Adipocyte (in vitro differentiated cells): ENCODE data around the gene THSD7B.
"Not testable (repeated sequence)": the region's sequence is repeated elsewhere in the genome, so short reads cannot be mapped to it uniquely, and the experiment has no call there.

ENCODE experiments used
- DNase-seq: peaks from one replicate; pipeline ENCODE4 v3.0.0-alpha.2; 2015; ENCODE audit warnings: low read depth
- H3K27me3 ChIP-seq: replicated peaks from 2 replicates; pipeline ENCODE4 v1.7.0; 2013; ENCODE audit warnings: mild to moderate bottlenecking, low read length, moderate library complexity; ENCODE audit not compliant: control insufficient read depth, insufficient read depth
- H3K36me3 ChIP-seq: 2 replicates; pipeline ENCODE4 v1.7.0; 2013; ENCODE audit warnings: low read length, mild to moderate bottlenecking, moderate library complexity; ENCODE audit not compliant: control insufficient read depth, insufficient read depth, severe bottlenecking
- H3K4me1 ChIP-seq: 2 replicates; pipeline ENCODE4 v1.7.0; 2013; ENCODE audit warnings: mild to moderate bottlenecking, low read length, moderate library complexity; ENCODE audit not compliant: control insufficient read depth, insufficient read depth
- H3K4me3 ChIP-seq: 2 replicates; pipeline ENCODE4 v1.7.0; 2013; ENCODE audit warnings: mild to moderate bottlenecking, low read length, moderate library complexity
- H3K9ac ChIP-seq: 2 replicates; pipeline ENCODE4 v1.7.0; 2013; ENCODE audit warnings: mild to moderate bottlenecking, low read length, moderate library complexity
- H3K9me3 ChIP-seq: 2 replicates; pipeline ENCODE4 v1.7.0; 2013; ENCODE audit warnings: mild to moderate bottlenecking, low read length, moderate library complexity; ENCODE audit not compliant: control insufficient read depth

Gene THSD7B

GRCh38 chr2:137696916-137697315 lies 931.6 kb downstream of the THSD7B start:
- Histone ChIP-seq H3K4me1 (no peaks in the 10 kb centered on the region), H3K4me3 (no peak overlapping the region), H3K9me3 (peaks cover 4% of the 10 kb centered on the region), H3K9ac (no peak overlapping the region), H3K36me3 (no peaks in the 10 kb centered on the region), H3K27me3 (no peaks in the 10 kb centered on the region)
- no peak for DNase-seq

GRCh38 chr2:137700250-137700649 lies 934.9 kb downstream of the THSD7B start:
- H3K9me3 ChIP-seq, H3K9ac ChIP-seq, H3K4me3 ChIP-seq, DNase-seq, H3K4me1 ChIP-seq, H3K36me3 ChIP-seq, H3K27me3 ChIP-seq: not testable (repeated sequence)

GRCh38 chr2:137700681-137701080 lies 935.3 kb downstream of the THSD7B start:
- no peak overlapping the region for H3K4me3 ChIP-seq
- no peaks in the 10 kb centered on the region for H3K4me1 ChIP-seq
- H3K9me3 ChIP-seq = peaks cover 5% of the 10 kb centered on the region
- no peak overlapping the region for H3K9ac ChIP-seq
- H3K27me3 ChIP-seq = no peaks in the 10 kb centered on the region
- DNase-seq = no peak
- H3K36me3 ChIP-seq = no peaks in the 10 kb centered on the region

GRCh38 chr2:137705296-137705695 lies 940.0 kb downstream of the THSD7B start:
- Histone ChIP-seq H3K4me3 (no peak overlapping the region), H3K4me1 (no peaks in the 10 kb centered on the region), H3K9me3 (peaks cover 5% of the 10 kb centered on the region), H3K9ac (no peak overlapping the region), H3K27me3 (no peaks in the 10 kb centered on the region), H3K36me3 (no peaks in the 10 kb centered on the region)
- DNase-seq = no peak

GRCh38 chr2:137706786-137707613 lies 941.7 kb downstream of the THSD7B start:
- H3K27me3 ChIP-seq = no peaks in the 10 kb centered on the region
- H3K4me1 ChIP-seq = no peaks in the 10 kb centered on the region
- no peak overlapping the region for H3K4me3 ChIP-seq
- no peak overlapping the region for H3K9ac ChIP-seq
- H3K9me3 ChIP-seq = peaks cover 13% of the 10 kb centered on the region
- no peaks in the 10 kb centered on the region for H3K36me3 ChIP-seq
- no peak for DNase-seq

GRCh38 chr2:137708311-137708710 lies 943.0 kb downstream of the THSD7B start:
- H3K9me3 ChIP-seq = peaks cover 16% of the 10 kb centered on the region
- H3K4me1 ChIP-seq = no peaks in the 10 kb centered on the region
- H3K4me3 ChIP-seq = no peak overlapping the region
- H3K9ac ChIP-seq = no peak overlapping the region
- no peak for DNase-seq
- no peaks in the 10 kb centered on the region for H3K36me3 ChIP-seq
- H3K27me3 ChIP-seq = no peaks in the 10 kb centered on the region

- Histone ChIP-seq H3K36me3 (no peaks in the 10 kb centered on the region), H3K9ac (no peak overlapping the region), H3K4me3 (no peak overlapping the region), H3K9me3 (peaks cover 20% of the 10 kb centered on the region), H3K27me3 (no peaks in the 10 kb centered on the region), H3K4me1 (no peaks in the 10 kb centered on the region)
- no peak for DNase-seq
These were observed 950.4 kb downstream of the THSD7B start for GRCh38 chr2:137715731-137716191.

GRCh38 chr2:137718786-137719185 lies 953.4 kb downstream of the THSD7B start:
- H3K9ac ChIP-seq = no peak overlapping the region
- H3K36me3 ChIP-seq = no peaks in the 10 kb centered on the region
- no peaks in the 10 kb centered on the region for H3K27me3 ChIP-seq

GRCh38 chr2:137721733-137722132 lies 956.4 kb downstream of the THSD7B start:
- Histone ChIP-seq H3K4me3 (no peak overlapping the region), H3K9me3 (peaks cover 6% of the 10 kb centered on the region), H3K9ac (no peak overlapping the region), H3K4me1 (no peaks in the 10 kb centered on the region), H3K36me3 (no peaks in the 10 kb centered on the region), H3K27me3 (no peaks in the 10 kb centered on the region)
- no peak for DNase-seq

More at GRCh38 chr2:137718786-137719185, 953.4 kb downstream of the THSD7B start:
- no peaks in the 10 kb centered on the region for H3K4me1 ChIP-seq
- peaks cover 10% of the 10 kb centered on the region for H3K9me3 ChIP-seq
- no peak overlapping the region for H3K4me3 ChIP-seq
- no peak for DNase-seq

- no peak for DNase-seq
- Histone ChIP-seq H3K36me3 (no peaks in the 10 kb centered on the region), H3K27me3 (no peaks in the 10 kb centered on the region), H3K9me3 (peaks cover 6% of the 10 kb centered on the region), H3K9ac (no peak overlapping the region), H3K4me1 (no peaks in the 10 kb centered on the region), H3K4me3 (no peak overlapping the region)
These were observed 959.6 kb downstream of the THSD7B start for GRCh38 chr2:137724912-137725311.
